ENCODE measurements around the gene ADCY9.
"Not testable (repeated sequence)": the region's sequence is repeated elsewhere in the genome, so short reads cannot be mapped to it uniquely, and the experiment has no call there.

Gene ADCY9

GRCh38 chr16:3946604-3947180, 169.6 kb downstream of the ADCY9 start:
- DNase-seq (ENCODE audit: low spot score): no peak

GRCh38 chr16:3945751-3946603, 170.3 kb downstream of the ADCY9 start:
- no peak for DNase-seq (ENCODE audit: low spot score)

More at GRCh38 chr16:3946604-3947180, 169.6 kb downstream of the ADCY9 start:
- TF ChIP-seq CTCF (IDR thresholded peaks at IDR 0.05; ENCODE audit: extremely low read depth, missing control alignments): no peak

GRCh38 chr16:3944457-3944856, 171.8 kb downstream of the ADCY9 start:
- DNase-seq (ENCODE audit: low spot score): not testable (repeated sequence)

More at GRCh38 chr16:3945751-3946603, 170.3 kb downstream of the ADCY9 start:
- TF ChIP-seq CTCF (IDR thresholded peaks at IDR 0.05; ENCODE audit: extremely low read depth, missing control alignments): no peak

- DNase-seq (ENCODE audit: low spot score): not testable (repeated sequence)
These were observed 174.1 kb downstream of the ADCY9 start for GRCh38 chr16:3942146-3942545.

GRCh38 chr16:3938843-3939624, 177.2 kb downstream of the ADCY9 start:
- peak; percentile 82 for DNase-seq (ENCODE audit: low spot score)
- TF ChIP-seq CTCF (IDR thresholded peaks at IDR 0.05; ENCODE audit: extremely low read depth, missing control alignments): peak; percentile 76

GRCh38 chr16:3938471-3938842, 177.8 kb downstream of the ADCY9 start:
- TF ChIP-seq CTCF (IDR thresholded peaks at IDR 0.05; ENCODE audit: extremely low read depth, missing control alignments): no peak

GRCh38 chr16:3937066-3937875, 179.0 kb downstream of the ADCY9 start:
- DNase-seq (ENCODE audit: low spot score): no peak
- no peak for TF ChIP-seq CTCF (IDR thresholded peaks at IDR 0.05; ENCODE audit: extremely low read depth, missing control alignments)

More at GRCh38 chr16:3938471-3938842, 177.8 kb downstream of the ADCY9 start:
- DNase-seq (ENCODE audit: low spot score): no peak
